DMS53 (cell line): ENCODE measurements around the gene RBM47.
A peak's percentile ranks its signal among the peaks of the same experiment; 100 is the strongest.
"Not testable (repeated sequence)": the region's sequence is repeated elsewhere in the genome, so short reads cannot be mapped to it uniquely, and the experiment has no call there.

Source experiments
- DNase-seq: peaks from one replicate; lab custom pipeline; 2025; lab: John Stamatoyannopoulos, UW

RBM47 gene

DNA sequence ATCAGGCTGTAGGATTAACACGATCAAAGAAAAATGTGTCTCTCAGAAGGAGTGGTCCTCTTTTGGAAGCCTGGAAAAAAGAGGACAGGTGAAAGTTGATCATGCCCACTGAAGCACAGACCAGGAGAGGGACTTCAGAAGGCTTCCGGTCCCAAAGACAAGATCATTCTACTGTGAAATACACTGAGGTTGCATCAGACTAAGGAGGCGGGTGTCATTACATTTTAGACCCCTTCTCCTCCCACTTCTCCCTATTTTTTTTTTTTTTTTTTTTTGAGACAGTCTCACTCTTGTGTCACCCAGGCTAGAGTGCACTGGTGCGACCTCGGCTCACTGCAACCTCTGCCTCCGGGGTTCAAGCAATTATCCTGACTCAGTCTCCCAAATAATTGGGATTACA, 67.5 kb downstream of the RBM47 start:
- no peak for DNase-seq

DNA sequence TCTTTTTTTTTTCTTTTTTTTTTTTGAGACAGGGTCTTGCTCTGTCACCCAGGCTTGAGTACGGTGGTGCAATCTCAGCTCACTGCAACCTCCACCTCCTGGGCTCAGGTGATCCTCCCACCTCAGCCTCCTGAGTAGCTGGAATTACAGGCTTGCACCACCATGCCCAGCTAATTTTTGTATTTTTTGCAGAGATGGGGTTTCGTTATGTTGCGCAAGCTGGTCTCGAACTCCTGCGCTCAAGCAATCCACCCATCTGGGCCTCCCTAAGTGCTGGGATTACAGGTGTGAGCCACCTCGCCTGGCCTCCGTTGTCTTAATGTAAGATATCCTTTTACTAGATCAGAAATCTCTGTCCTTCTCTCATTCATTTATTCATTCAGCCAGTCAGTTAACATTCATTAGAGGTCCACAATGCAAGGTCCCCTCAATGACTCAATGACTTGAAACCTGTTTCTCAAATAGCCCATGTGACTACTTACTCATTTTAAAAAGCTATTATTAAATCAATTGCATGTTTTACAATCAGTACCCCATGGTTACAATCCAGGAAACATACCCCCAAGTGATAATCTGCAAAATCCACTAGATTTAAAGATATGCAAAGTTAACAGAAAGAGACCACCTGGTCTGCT, 68.0 kb downstream of the RBM47 start:
- not testable (repeated sequence) for DNase-seq

DNA sequence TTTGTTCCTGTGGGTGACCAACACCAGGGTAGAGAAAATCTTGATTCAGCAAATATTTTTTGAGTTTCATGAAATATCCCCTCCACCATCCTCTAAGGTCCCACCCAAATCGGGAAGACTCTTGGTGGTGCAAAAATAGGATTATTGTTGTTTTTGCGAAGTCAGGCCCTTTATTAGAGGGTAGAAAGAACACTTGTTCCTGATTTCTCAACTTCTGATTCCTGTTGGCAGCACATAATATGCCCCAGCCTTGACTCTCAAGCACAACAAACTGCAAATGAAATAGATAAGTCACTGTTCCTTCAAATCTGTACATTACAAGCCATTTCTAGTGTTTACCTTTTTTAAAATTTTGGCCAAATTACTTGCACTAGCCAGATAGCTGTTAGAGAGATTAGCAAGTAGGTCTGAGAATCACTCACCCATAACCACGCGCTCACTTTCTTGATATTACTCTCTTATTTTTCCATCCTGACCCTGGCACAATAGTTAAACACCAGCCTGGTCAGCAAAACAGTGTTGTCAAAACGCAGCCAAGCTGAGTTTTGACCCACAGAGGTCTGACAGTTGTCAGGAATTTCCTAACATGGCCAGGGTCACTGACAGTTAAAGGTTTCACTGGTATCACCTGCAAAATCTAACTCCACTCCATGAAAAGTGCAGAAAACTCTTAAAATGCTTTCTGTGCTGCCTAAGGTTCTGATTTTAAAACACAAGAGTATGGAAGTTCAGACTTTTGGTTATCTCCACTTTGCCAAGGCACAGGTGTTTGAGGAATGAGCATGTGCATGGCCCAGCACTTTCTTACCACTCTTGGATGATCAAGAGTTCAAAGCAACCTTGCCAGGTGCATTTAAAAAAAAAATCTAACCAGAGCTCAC, 69.8 kb downstream of the RBM47 start:
- no peak for DNase-seq

DNA sequence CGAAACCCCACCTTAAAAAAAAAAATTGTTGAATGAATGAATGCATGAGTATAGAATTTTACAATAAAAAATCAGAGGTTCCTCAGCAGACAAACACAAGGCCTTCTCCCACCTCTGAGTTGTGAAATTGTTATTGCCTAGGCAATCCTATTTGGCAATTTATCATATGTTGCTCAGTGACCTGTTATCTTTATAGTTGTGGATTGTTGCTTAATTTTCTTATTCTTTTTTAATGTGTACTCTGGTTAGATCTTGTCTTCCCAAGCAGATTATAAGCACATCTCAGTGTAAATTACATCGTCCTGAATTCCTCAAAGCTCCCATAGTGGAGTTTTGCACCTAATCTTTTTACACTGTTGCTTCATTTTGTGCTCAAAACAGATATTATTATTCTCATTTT, 71.9 kb downstream of the RBM47 start:
- DNase-seq, result no peak

DNA sequence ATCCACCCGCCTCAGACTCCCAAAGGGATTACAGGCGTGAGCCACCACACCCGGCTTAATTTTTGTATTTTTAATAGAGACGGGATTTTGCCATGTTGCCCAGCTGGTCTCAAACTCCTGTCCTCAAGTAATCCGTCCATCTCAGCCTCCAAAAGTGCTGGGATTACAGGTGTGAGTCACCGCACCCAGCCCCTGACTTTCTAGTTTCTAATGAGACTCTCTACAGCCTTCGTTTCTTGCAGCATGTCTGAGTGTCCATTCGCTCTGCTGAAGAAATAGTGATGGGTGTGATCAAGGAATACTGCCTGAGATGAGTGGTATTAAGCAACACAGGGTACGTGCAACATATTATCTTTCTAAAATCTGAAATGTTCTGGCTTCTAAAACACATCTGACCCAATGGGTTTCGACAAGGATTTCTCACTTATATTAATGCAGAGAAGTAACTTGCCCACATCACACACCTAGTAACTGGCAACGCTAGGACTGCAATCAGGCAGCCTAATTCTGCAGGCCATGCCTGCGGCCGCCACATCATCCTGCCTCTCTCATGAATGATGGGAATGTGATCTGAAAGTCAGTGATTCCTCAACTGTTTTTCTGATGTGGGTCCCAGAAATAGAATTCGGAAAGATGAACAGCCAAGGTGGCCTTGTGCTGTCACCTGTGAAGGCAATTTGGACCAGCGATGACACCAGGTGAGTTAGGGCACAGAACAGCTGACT, 74.3 kb downstream of the RBM47 start:
- no peak for DNase-seq

DNA sequence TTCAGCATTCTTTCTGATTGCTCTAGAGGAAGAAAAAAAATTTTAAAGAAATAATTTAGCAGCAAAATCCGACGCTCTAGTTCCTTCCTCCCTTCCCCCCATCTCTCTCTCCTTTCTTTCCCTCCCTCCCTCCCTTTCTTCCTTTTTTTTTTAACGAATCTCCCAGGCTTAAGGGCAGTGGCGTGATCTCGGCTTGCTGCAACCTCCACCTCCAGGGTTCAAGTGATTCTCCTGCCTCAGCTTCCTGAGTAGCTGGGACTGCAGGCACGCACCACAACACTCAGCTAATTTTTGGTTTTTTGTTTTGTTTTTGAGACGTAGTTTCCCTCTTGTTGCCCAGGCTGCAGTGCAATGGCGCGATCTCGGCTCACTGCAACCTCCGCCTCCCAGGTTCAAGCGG, 75.0 kb downstream of the RBM47 start:
- not testable (repeated sequence) for DNase-seq

DNA sequence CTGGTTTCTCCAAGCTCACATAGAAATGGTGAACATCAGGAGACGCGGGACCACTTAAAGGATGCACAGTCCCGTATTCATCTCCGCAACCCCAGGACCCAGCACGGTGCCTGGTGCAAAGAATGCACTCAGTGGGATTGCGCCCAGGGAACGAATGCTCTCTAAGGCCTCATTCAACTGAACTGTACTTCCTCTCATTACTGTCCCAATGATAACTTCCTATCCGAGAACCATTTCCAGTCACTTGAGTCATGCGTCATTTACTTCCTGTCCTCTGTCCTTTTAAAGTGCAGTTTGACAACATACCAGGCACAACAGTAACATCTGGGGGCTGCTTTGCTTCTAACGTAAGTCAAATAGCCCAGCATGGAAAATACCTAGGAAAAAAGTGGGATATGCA, 75.7 kb downstream of the RBM47 start:
- DNase-seq, result no peak

DNA sequence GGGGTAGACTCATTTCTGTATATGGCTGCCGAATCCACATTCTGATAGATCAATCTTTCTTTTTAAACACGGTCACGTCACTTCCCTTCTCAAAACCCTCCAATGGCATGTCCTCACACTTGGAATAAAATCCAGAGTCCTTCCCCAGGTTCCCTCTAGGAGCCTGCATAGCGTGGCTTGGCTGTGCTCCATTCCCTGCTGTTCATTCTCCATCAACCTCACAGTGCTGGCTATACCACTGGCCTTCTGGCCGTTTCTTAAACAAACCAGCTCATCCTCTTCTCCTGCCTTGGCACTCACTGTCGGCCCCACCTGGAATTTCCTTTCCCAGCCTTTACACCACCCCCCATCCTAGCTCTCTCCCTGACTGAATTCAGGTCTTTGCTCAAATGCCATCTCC, 77.1 kb downstream of the RBM47 start:
- peak; percentile 35 for DNase-seq

DNA sequence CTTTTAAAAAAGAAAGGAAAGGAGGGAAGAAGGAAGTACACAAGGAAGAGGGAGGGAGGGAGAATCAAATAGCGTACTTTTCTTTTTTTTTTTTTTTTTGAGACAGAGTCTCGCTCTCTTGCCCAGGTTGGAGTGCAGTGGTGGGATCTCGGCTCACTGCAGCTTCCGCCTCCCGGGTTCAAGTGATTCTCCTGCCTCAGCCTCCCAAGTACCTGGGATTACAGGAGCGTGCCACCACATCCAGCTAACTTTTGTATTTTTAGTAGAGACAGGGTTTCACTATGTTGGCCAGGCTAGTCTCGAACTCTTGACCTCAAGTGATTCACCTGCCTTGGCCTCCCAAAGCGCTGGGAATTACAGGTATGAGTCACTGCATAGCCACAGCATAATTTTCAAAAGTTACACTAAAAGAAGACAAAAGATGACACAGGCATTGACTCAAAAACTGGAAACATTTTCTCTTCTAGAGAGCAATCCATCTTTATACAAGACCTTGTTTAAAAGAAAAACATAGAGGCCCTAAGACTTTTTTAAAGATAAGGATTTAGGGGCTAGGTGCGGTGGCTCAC, 78.0 kb downstream of the RBM47 start:
- peak; percentile 32 for DNase-seq

DNA sequence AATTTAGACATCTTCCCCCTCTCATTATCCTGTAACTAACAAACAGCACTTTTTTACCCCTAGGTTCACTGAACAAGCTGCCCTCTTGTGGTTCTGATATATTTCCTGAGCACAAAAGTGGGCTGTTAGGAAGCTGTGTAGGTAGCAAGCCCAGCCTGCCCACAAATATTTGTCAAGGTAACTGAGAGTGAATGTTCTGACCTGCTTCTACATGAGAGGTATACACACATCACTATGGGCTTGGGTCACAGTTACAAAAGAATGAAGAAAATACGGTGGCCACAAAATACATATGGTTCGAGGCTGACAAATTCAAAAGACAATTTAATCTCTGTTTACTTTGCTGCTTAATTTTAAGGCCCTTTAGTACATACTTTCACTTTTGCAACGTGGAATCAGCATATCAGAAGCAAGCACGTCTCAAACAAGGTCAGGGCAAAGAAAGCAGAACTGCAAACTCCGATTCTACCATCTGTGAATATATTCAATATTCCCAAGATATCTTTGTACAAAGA, 78.7 kb downstream of the RBM47 start:
- DNase-seq, result peak; percentile 92

DNA sequence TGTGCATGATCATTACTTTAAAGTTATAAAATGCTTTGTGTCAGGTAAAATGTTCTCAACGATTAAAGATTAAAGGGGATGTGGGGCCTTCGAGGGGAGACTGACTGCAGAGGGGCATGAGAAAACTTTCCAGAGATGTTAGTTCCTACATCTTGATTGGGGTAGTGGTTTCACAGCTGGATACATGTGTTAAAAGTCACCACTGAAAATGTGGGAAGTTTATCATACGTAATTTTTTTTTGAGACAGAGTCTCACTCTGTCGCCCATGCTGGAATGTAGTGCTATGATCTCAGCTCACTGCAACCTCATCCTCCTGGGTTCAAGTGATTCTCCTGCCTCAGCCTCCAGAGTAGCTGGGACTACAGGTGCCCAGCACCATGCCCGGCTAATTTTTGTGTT, 79.5 kb downstream of the RBM47 start:
- DNase-seq, result no peak

DNA sequence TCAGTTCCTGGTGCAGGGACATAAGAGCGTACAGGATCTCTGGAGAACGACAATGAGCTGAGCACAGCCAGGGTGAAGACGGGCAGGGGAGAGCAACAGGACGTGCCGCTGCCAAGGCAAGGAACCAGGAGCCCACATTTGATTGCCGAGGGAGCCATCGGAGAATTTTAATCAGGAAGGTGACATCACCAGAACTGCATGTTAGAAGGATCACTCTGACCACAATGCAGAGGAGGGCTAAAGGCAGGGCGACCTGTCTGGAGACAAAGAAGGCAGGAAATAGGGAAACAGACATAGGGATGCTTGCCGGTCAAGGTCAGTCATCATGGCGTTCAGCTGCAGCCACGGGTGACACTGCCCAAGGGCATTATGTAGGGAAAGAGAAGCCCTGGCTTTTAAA, 81.4 kb downstream of the RBM47 start:
- peak; percentile 25 for DNase-seq

DNA sequence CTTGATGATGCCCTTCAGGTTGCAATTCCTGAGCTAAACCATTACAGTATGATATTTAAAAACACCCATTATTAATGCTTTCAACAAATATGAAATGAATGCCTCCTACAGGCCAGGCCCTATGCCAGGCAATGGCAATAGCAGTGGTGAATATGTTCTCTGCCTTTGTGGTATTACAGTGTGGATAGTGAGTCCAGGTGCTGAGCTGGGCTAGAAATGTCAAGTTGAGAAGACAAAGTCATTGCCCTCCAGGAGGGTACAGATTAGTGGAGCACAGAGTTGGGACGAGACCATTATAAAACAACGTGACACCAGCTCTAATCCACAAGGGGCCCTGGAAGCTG, 81.9 kb downstream of the RBM47 start:
- no peak for DNase-seq

DNA sequence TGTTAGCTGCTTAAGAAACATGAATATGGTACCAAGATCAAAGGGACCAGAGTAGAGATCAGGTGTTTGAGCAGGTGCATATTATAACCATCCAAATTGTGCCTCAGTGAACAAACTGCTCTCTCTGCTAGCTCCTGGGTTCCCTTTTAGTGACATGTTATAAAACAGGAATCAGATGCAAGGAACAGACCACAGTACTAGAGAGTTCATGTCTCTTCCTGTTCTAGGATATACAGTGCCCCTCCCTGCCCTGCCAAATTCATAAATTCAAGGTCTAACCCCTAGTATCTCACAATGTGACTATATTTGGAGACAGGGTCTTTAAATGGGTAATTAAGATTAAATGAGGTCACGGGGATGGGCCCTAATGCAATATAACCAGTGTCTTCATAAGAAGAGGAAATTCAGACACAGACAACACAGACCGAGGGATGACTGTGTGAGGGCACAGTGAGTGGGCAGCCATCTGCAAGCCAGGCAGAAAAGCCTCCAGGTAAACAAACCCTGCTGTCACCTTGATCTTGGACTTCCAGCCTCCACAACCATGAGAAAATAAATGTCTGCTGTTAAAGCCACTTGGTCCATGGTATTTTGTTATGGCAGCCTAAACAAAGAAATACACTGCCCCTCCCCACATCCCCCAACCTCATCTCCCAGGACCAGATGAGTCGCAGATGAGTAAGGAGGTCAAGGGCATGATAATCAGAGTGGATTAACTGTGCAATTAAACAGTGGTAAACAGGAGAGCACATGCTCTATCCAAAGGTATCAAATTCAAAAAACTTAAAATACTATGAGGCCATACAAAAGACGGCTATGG, 82.5 kb downstream of the RBM47 start:
- peak; percentile 51 for DNase-seq

DNA sequence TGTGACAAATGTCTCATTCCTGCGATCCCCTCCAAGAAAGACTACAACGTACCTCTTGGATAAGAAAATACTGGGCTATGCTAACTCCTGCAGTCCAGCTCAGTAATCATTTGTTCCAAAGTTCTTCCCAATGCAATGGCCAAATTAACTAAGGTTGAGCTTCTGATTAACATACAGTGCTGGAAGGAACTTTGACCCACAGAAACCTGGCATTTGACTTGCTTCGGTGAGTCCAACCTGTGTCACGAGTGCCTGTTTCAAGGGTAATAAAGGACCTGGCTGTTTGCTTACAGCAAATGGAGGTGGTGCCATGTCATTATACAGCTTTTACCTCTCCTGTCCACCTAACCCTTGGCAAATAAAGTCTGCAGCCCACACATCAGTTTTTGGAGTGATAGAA, 83.2 kb downstream of the RBM47 start:
- DNase-seq, result peak; percentile 81

DNA sequence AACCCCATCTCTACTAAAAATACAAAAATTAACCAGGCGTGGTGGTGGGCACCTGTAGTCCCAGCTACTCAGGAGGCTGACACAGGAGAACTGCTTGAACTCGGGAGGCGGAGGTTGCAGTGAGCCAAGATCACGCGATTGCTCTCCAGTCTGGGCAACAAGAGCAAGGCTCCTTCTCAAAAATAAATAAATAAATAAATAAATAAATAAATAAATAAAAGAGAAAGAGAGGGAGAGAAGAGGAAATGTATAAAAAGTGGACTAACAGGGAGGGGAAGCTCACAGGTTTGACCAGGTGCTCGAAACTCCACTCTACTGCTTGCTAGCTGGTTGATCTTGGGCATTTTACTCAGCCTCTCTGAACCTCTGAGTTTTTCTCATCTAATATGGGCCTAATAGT, 84.2 kb downstream of the RBM47 start:
- DNase-seq, result not testable (repeated sequence)

DNA sequence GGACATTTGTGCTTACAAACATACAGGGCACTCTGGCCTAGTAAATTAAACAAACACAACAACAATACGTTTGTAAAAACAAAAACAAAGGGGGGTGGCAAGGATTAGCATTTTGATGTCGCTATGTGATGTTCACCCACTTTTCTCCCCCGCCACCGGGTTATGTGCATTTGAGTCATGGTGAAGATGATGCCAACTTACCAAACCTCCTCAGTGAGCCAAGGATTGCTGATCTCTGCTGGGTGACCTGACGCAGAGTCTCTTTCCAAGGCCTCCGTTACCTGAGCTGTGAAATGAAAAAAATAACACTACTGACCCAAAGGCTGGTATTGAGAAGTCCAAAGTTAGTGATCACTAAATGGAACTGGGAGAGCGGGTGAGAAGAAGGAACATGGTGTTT, 85.4 kb downstream of the RBM47 start:
- no peak for DNase-seq

DNA sequence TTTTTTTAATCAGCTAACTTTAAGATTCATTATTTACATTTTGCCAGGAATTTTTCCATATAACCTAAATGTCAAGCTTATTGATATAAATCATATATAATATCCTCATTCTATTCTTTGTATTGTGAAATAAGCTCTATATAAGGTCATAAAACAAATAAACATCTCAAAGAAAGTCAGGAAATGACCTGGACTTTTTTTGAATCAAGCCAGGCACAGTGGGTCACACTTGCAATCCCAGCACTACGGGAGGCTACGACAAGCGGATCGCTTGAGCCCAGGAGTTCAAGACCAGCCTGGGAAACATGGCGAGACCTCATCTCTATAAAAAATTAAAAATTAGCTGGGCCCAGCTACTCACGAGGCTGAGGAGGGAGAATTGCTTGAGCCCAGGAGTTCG, 88.9 kb downstream of the RBM47 start:
- no peak for DNase-seq

DNA sequence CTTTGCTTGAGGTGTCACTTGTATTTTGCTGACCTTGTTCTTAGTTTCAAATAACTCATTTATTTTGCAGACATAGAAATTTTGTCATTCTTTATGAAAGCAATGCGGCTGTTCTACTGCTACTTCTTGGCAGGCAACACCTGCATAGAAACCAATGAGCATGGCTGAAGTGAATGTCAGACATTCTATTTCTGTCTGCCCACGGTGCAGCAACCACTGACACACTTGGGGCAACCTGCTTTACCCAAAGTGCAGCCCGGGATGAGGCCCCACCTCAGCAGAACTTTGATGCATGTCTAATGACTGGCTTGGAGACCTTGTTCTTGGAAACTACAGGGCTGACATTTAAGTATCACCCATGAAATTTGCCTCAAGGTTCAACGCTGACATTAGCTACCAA, 93.6 kb downstream of the RBM47 start:
- no peak for DNase-seq

DNA sequence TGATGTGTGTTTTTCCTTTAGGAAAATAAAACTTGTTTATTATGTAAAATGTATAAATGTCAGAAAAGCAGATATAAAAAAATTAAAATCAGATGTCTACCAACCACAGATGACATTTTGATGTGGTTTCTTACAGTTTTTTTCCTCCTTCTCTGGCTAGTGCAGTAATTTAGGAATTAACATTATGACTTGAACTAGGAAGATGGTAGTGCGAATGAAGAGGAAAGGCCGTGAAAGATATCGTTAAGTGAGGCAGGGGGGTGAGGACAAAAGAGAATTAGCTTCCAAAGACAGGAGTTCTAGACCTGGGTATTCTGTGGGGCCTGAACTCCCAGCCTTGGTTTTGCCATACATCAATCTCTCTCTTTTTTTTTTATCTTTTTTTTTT, 98.0 kb downstream of the RBM47 start:
- no peak for DNase-seq

DNA sequence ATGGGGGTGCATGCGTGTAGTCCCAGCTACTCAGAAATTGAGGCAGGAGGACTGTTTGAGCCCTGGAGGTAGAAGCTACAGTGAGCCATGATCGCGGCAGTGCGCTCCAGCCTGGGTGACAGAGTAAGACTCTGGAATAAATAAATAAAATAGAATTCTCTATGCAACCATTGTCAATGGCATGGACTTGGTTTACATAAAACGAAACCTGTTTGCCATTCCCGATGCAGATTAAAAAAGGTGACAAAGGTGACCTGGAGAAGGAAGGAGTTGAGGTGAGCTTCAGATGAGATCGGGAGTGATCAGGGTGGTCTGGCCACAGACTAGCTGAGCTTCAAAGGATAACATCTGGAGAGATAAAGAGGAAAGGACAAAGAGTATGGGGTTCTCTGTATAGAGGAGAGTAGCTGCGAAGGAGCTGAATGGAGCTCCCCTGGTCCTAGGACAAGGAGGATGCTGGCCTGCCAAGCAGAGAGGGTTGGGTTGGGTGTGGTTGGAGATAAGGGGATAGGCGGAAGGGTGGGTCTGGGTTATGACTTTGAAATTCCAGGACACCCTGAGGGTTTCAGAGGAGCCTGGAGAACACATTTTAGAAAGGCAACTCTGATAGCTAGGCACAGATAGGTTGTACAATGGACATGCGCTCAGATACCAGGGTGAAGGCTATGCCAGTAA, 98.6 kb downstream of the RBM47 start:
- no peak for DNase-seq
